Astrocyte of the cerebellum (primary cell): ENCODE results near the gene MAFB.

Experiments used
- DNase-seq: peaks from one replicate; pipeline ENCODE4 v3.0.0-alpha.2; 2011; ENCODE audit warnings: low read depth
- H3K4me3 ChIP-seq: 2 replicates; pipeline ENCODE4 v1.5.1; 2011; ENCODE audit warnings: mild to moderate bottlenecking, low read depth, low read length, moderate library complexity
- in situ Hi-C: cut with HindIII; loops from 2 replicates; pipeline ENCODE4 v1.10.0; 2017; ENCODE audit warnings: low sequenced_read_pairs
- TF ChIP-seq, protein P1 (sequence below): IDR thresholded peaks from 2 replicates; pipeline ENCODE4 v1.5.1; 2012; ENCODE audit warnings: low read length, low read depth, moderate library complexity, mild to moderate bottlenecking; ENCODE audit errors: missing control alignments

MAFB gene

GRCh38 chr20:40705413-40705812, 16.4 kb upstream of the MAFB start:
- no peak overlapping the region for H3K4me3 ChIP-seq
- DNase-seq, result no peak
- in situ Hi-C loops, result no loop called here
- TF ChIP-seq, protein P1, sequence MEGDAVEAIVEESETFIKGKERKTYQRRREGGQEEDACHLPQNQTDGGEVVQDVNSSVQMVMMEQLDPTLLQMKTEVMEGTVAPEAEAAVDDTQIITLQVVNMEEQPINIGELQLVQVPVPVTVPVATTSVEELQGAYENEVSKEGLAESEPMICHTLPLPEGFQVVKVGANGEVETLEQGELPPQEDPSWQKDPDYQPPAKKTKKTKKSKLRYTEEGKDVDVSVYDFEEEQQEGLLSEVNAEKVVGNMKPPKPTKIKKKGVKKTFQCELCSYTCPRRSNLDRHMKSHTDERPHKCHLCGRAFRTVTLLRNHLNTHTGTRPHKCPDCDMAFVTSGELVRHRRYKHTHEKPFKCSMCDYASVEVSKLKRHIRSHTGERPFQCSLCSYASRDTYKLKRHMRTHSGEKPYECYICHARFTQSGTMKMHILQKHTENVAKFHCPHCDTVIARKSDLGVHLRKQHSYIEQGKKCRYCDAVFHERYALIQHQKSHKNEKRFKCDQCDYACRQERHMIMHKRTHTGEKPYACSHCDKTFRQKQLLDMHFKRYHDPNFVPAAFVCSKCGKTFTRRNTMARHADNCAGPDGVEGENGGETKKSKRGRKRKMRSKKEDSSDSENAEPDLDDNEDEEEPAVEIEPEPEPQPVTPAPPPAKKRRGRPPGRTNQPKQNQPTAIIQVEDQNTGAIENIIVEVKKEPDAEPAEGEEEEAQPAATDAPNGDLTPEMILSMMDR, result no peak

- DNase-seq, result no peak
- TF ChIP-seq, protein P1, result no peak
- no peak overlapping the region for H3K4me3 ChIP-seq
- in situ Hi-C loops, result no loop called here
These were observed 15.8 kb upstream of the MAFB start for GRCh38 chr20:40704828-40705227.

DNA sequence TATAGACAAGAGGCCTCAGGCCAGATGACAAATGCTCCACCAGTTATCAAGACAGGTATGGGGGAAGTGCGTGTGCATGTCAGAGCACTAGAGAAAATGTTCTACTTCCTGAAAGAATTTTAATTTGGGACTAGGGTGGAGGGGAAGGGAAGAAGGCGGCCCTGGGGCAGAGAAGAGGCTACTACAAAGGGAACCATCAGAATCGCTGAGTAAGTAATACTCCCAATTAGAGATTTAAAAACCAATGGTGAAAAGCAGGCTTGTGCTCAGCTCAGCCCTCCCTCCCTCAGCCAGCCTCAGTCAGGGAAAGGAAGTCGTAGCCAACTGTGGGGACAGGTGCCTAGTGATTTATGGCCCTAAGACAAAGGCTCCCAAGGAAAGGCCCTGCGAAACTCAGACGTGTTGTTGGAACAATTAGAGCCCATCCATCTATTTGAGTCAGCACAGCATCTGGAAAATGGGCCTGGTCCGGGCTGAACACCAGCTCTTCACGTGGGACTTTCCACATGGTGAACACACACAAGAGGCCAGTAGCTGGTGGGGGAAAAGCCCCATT, 15.0 kb upstream of the MAFB start:
- in situ Hi-C loops, result no loop called here
- DNase-seq, result no peak
- no peak overlapping the region for H3K4me3 ChIP-seq
- TF ChIP-seq, protein P1, result no peak

DNA sequence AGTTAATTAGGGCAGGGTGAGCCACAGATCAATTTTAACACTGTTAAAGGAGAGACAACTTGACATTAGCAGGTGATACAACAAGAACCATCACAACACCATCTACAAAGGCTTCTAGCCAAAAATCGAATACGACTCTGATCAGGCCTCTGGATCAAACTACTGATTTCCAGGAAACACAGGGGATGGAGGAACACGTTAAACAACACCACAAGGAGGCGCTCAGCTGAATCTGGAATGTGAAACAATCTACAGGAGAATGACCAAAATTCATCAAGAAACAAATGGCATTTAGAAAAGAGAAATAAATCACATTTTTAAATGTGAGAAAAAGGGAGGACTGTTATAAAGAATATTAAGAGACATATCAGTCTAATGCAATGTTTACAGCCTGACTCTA, 13.5 kb upstream of the MAFB start:
- no peak overlapping the region for H3K4me3 ChIP-seq
- TF ChIP-seq, protein P1, result peak; percentile 19
- in situ Hi-C loops, result no loop called here
- no peak for DNase-seq

- TF ChIP-seq, protein P1, result no peak
- DNase-seq, result no peak
- in situ Hi-C loops, result no loop called here
- H3K4me3 ChIP-seq, result no peak overlapping the region
These were observed 9.7 kb upstream of the MAFB start for GRCh38 chr20:40698744-40699143.

- no peak overlapping the region for H3K4me3 ChIP-seq
- DNase-seq, result no peak
- in situ Hi-C loops, result no loop called here
- TF ChIP-seq, protein P1, result no peak
These were observed 9.2 kb upstream of the MAFB start for GRCh38 chr20:40698281-40698680.

DNA sequence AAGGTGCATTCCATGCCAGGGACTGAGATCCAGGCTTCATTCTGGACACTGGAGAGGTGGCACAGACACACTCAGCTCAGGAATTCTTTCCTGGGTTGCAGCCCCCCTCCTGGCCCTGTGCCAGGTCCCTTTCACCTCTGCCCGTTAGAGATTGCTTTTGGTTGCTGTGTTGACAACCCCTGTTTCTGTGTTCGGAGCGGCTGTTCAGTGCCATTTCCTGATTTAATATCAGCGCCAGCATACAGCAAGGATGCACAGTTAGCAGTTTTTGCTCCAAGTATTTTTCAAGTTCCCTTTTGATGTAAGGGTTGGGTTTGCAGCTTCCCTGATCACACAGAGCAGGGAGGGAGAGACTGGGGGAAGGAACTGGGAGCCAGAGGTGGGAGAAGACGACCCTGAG, 8.5 kb upstream of the MAFB start:
- in situ Hi-C loops, result no loop called here
- DNase-seq, result no peak
- no peak overlapping the region for H3K4me3 ChIP-seq
- TF ChIP-seq, protein P1, result no peak
